Caco-2 (cell line): ENCODE measurements around the gene NFKBIA. TPM values are rescaled to one million over a fixed set of nuclear protein-coding genes. Genes with fewer than 3 reads are reported as not detected.

Source experiments
- Bru-seq: library from RNA; stranded (reverse); fragments of 400-500 nt; gene quantifications from one replicate; lab custom pipeline; 2021; lab: Mats Ljungman, UMichigan
- BruChase-seq, 2 experiments: library from RNA; stranded (reverse); fragments of 400-500 nt; gene quantifications; one replicate each; lab custom pipeline; 2021; lab: Mats Ljungman, UMichigan
- BruUV-seq: library from RNA; stranded (reverse); fragments of 400-500 nt; replicated peaks from 2 replicates; lab custom pipeline; 2021; lab: Mats Ljungman, UMichigan
- CTCF ChIA-PET: fragments of 300-600 bp; sonication (Branson Sonifier 250); formaldehyde crosslinking; loops from one replicate; lab custom pipeline; 2022; ENCODE audit warnings: antibody characterized with exemption; lab: Charles Lee
- POLR2A ChIA-PET: fragments of 300-600 bp; sonication (Branson Sonifier 250); formaldehyde crosslinking; loops from one replicate; lab custom pipeline; 2022; ENCODE audit warnings: antibody characterized with exemption; lab: Charles Lee
- DNase-seq, 2 experiments: peaks; one replicate each; pipeline versions ENCODE4 v3.0.0 to v3.0.0-alpha.2; 2020 to 2022
- H3K27me3 ChIP-seq: replicated peaks from 2 replicates; pipeline ENCODE4 v1.6.0; 2011; ENCODE audit warnings: low read length; ENCODE audit not compliant: control insufficient read depth, insufficient read depth
- H3K36me3 ChIP-seq: 2 replicates; pipeline ENCODE4 v1.5.1; 2011; ENCODE audit warnings: low read length; ENCODE audit not compliant: control insufficient read depth, insufficient read depth
- H3K4me1 ChIP-seq: fragments of 250-450 bp; sonication (Bioruptor Pico); 2 replicates; pipeline ENCODE4 v1.5.1; 2020; ENCODE audit warnings: mild to moderate bottlenecking
- H3K4me3 ChIP-seq: 2 replicates; pipeline ENCODE4 v1.5.1; 2011; ENCODE audit warnings: low read depth, mild to moderate bottlenecking, control low read depth, low read length
- H3K9me3 ChIP-seq: fragments of 250-450 bp; sonication (Bioruptor Pico); 2 replicates; pipeline ENCODE4 v1.5.1; 2020; ENCODE audit warnings: mild to moderate bottlenecking, moderate library complexity
- H3K27ac Mint-ChIP-seq: one replicate; pipeline ENCODE4 v1.8.0; 2022; ENCODE audit warnings: mixed read lengths; ENCODE audit not compliant: unreplicated experiment
- H3K27me3 Mint-ChIP-seq: one replicate; pipeline ENCODE4 v1.8.0; 2022; ENCODE audit warnings: mixed read lengths; ENCODE audit not compliant: insufficient read depth, unreplicated experiment
- H3K36me3 Mint-ChIP-seq: one replicate; pipeline ENCODE4 v1.8.0; 2022; ENCODE audit warnings: mild to moderate bottlenecking, mixed read lengths; ENCODE audit not compliant: insufficient read depth, unreplicated experiment
- H3K4me1 Mint-ChIP-seq: one replicate; pipeline ENCODE4 v1.8.0; 2022; ENCODE audit warnings: low read depth, mixed read lengths; ENCODE audit not compliant: unreplicated experiment
- H3K4me3 Mint-ChIP-seq: one replicate; pipeline ENCODE4 v1.8.0; 2022; ENCODE audit warnings: mild to moderate bottlenecking, moderate library complexity, mixed read lengths; ENCODE audit not compliant: unreplicated experiment
- H3K9me3 Mint-ChIP-seq: one replicate; pipeline ENCODE4 v1.8.0; 2022; ENCODE audit warnings: mixed read lengths; ENCODE audit not compliant: unreplicated experiment
- CTCF ChIP-seq, 2 experiments: fragments of 200-600 bp in 1 of 2; IDR thresholded peaks; 1 replicate in 1 of 2; 2 replicates in 1 of 2; pipeline versions ENCODE4 v1.5.1 to v1.8.0; 2011 to 2022; ENCODE audit warnings: antibody characterized with exemption in 1 of 2, control low read depth in 1 of 2, inconsistent platforms in 1 of 2, low read depth in 1 of 2, low read length in 1 of 2, mild to moderate bottlenecking in 1 of 2, moderate library complexity in 1 of 2; ENCODE audit not compliant: insufficient read depth in 1 of 2, severe bottlenecking in 1 of 2, unreplicated experiment in 1 of 2
- intact Hi-C: fragments of 100-400 bp; cut with micrococcal nuclease; formaldehyde crosslinking; loops from one replicate; pipeline ENCODE4 v1.10.0; 2022; ENCODE audit not compliant: unreplicated experiment
- long read RNA-seq: library from polyadenylated mRNA; stranded (forward); transcript quantifications from one replicate; pipeline ENCODE4 v2.0.0, GENCODE V29; 2022
- total RNA-seq: library from RNA; stranded (reverse); gene quantifications from 2 replicates; pipeline ENCODE4 v1.2.3, GENCODE V29; 2022

The NFKBIA gene
- 33.4 and 39.9 TPM in 2 replicates for total RNA-seq
- percentile 92 among the genes with signal in this experiment for Bru-seq, nascent RNA
- BruChase-seq, experiment 1, labeled RNA remaining after a 2-hour chase, result percentile 91 among the genes with signal in this experiment
- percentile 79 among the genes with signal in this experiment for BruChase-seq, experiment 2, labeled RNA remaining after a 6-hour chase
- long read RNA-seq, transcript NFKBIA-201 (6 exons, 1,558 nt), result major isoform, 60 of 65 reads
- long read RNA-seq, partial matches to known transcripts, result 3 of 65 reads
- long read RNA-seq, other reads (novel, unspliced or antisense), result 1 of 65 reads

GRCh38 chr14:35404449-35405303 is at the start of gene NFKBIA:
NFKBIA (minus strand) TSS chr14:35404749; CDS start chr14:35404644, 105 bp downstream.
- H3K36me3 Mint-ChIP-seq, result peaks cover 52% of the 10 kb centered on the region
- Histone ChIP-seq H3K27me3 (no peaks in the 10 kb centered on the region; the same call in 1 of the 2 replicates), H3K4me1 (peaks cover 22% of the 10 kb centered on the region), H3K4me3 (peak within 1 kb of the TSS; percentile 97), H3K36me3 (peaks cover 3% of the 10 kb centered on the region; the same call in 1 of the 2 replicates), H3K9me3 (no peaks in the 10 kb centered on the region)
- no peaks in the 10 kb centered on the region for H3K9me3 Mint-ChIP-seq
- peaks cover 9% of the 10 kb centered on the region for H3K4me1 Mint-ChIP-seq
- CTCF ChIA-PET, result interaction anchor here (0.7 to 2.6 kb wide), 8 partner anchors 11 to 190 kb away, joined by 3 to 13 read pairs (median 4); partner anchors contain the start of gene PSMA6
- POLR2A ChIA-PET, result interaction anchor here (0.5 to 2.7 kb wide), 10 partner anchors 25 to 792 kb away, joined by 3 to 47 read pairs (median 4); partner anchors contain the start of genes FAM177A1, PPP2R3C, PRORP and PSMA6
- H3K4me3 Mint-ChIP-seq, result peak within 1 kb of the TSS; percentile 86
- H3K27ac Mint-ChIP-seq, result peak within 1 kb of the TSS; percentile 95
- TF ChIP-seq CTCF (IDR thresholded peaks at IDR 0.05; ENCODE audit: insufficient read depth in 1 of 2, low read depth in 1 of 2, low read length in 1 of 2, severe bottlenecking in 1 of 2, unreplicated experiment in 1 of 2), result peak; percentile 19 to 34
- BruUV-seq, result no TSS peak
- intact Hi-C loops, result loop anchor here (1.0 to 10.0 kb wide), 5 partner anchors 30 to 358 kb away; partner anchors contain the start of genes FAM177A1, PPP2R3C, PRORP and PSMA6
- DNase-seq, result peak; percentile 87 to 94
- no peaks in the 10 kb centered on the region for H3K27me3 Mint-ChIP-seq

- no peaks in the 10 kb centered on the region for H3K9me3 ChIP-seq
- Mint-ChIP-seq H3K36me3 (no peaks in the 10 kb centered on the region), H3K4me1 (no peaks in the 10 kb centered on the region), H3K4me3 (no peak overlapping the region), H3K27me3 (no peaks in the 10 kb centered on the region), H3K27ac (no peak overlapping the region), H3K9me3 (no peaks in the 10 kb centered on the region)
- peaks cover 13% of the 10 kb centered on the region for H3K4me1 ChIP-seq
- DNase-seq, result no peak
- POLR2A ChIA-PET, result no interaction called here
- no peak overlapping the region for H3K4me3 ChIP-seq
- CTCF ChIA-PET, result no interaction called here
- no peaks in the 10 kb centered on the region for H3K27me3 ChIP-seq
- intact Hi-C loops, result no loop called here
- H3K36me3 ChIP-seq, result no peaks in the 10 kb centered on the region
- no peak for TF ChIP-seq CTCF (IDR thresholded peaks at IDR 0.05; ENCODE audit: insufficient read depth in 1 of 2, low read depth in 1 of 2, low read length in 1 of 2, severe bottlenecking in 1 of 2, unreplicated experiment in 1 of 2)
- no TSS peak for BruUV-seq
These were observed 41.9 kb upstream of the NFKBIA start for GRCh38 chr14:35446450-35446849.

- no peaks in the 10 kb centered on the region for H3K9me3 ChIP-seq
- H3K36me3 Mint-ChIP-seq, result no peaks in the 10 kb centered on the region
- CTCF ChIA-PET, result no interaction called here
These were observed 39.6 kb upstream of the NFKBIA start for GRCh38 chr14:35444104-35444503.

More at GRCh38 chr14:35444104-35444503, 39.6 kb upstream of the NFKBIA start:
- no peaks in the 10 kb centered on the region for H3K27me3 Mint-ChIP-seq
- DNase-seq, result no peak
- no peak overlapping the region for H3K4me3 ChIP-seq
- intact Hi-C loops, result loop anchor here (5.0 kb wide), 1 partner anchor 243 kb away; no protein-coding TSS in a partner anchor
- no peaks in the 10 kb centered on the region for H3K9me3 Mint-ChIP-seq
- TF ChIP-seq CTCF (IDR thresholded peaks at IDR 0.05; ENCODE audit: insufficient read depth in 1 of 2, low read depth in 1 of 2, low read length in 1 of 2, severe bottlenecking in 1 of 2, unreplicated experiment in 1 of 2), result no peak
- H3K36me3 ChIP-seq, result no peaks in the 10 kb centered on the region
- no peaks in the 10 kb centered on the region for H3K4me1 Mint-ChIP-seq
- H3K27me3 ChIP-seq, result no peaks in the 10 kb centered on the region
- BruUV-seq, result no TSS peak
- H3K4me1 ChIP-seq, result peaks cover 13% of the 10 kb centered on the region
- H3K4me3 Mint-ChIP-seq, result no peak overlapping the region
- H3K27ac Mint-ChIP-seq, result no peak overlapping the region
- POLR2A ChIA-PET, result no interaction called here
